CD14-positive monocyte (primary cell): ENCODE data around the gene GRIN2A. TPM values are rescaled to one million over a fixed set of nuclear protein-coding genes. Genes with fewer than 3 reads are reported as not detected.

Experiments used
- DNase-seq, 3 donors: peaks; one replicate each; pipeline ENCODE4 v3.0.0-alpha.2; 2011 to 2022
- H2AFZ ChIP-seq: 2 replicates; pipeline ENCODE4 v1.6.0; 2012; ENCODE audit warnings: mild to moderate bottlenecking, low read depth, low read length, inconsistent platforms; ENCODE audit not compliant: insufficient read depth, poor library complexity, severe bottlenecking
- H3K27ac ChIP-seq, 2 donors: 1 replicate in 1 of 2; 2 replicates in 1 of 2; pipeline ENCODE4 v1.5.1; 2012 to 2013; ENCODE audit warnings: low read length in 2 of 2, control low read depth in 1 of 2, inconsistent platforms in 1 of 2, low read depth in 1 of 2, mild to moderate bottlenecking in 1 of 2
- H3K27me3 ChIP-seq, 2 donors: one replicate each; pipeline versions ENCODE4 v1.6.0 to v1.6.1; 2011 to 2013; ENCODE audit warnings: low read length in 2 of 2; ENCODE audit not compliant: control insufficient read depth in 2 of 2, insufficient read depth in 2 of 2
- H3K36me3 ChIP-seq, 2 donors: replicated peaks in 1 of 2; 1 replicate in 1 of 2; 2 replicates in 1 of 2; pipeline versions ENCODE4 v1.5.1 to v1.6.1; 2012 to 2013; ENCODE audit warnings: low read length in 2 of 2, control low read depth in 1 of 2, inconsistent platforms in 1 of 2, mild to moderate bottlenecking in 1 of 2; ENCODE audit not compliant: insufficient read depth in 2 of 2, control insufficient read depth in 1 of 2
- H3K4me1 ChIP-seq, 2 donors: 1 replicate in 1 of 2; 2 replicates in 1 of 2; pipeline versions ENCODE4 v1.5.1 to v1.6.1; 2012 to 2013; ENCODE audit warnings: low read length in 2 of 2, control low read depth in 1 of 2, inconsistent platforms in 1 of 2, mild to moderate bottlenecking in 1 of 2, moderate library complexity in 1 of 2; ENCODE audit not compliant: insufficient read depth in 2 of 2, control insufficient read depth in 1 of 2
- H3K4me2 ChIP-seq: replicated peaks from 2 replicates; pipeline ENCODE3; 2012; ENCODE audit warnings: low read length, moderate library complexity, mild to moderate bottlenecking; ENCODE audit not compliant: poor library complexity, severe bottlenecking; ENCODE audit errors: extremely low read depth
- H3K4me3 ChIP-seq, 3 experiments: fragments of 200-600 bp in 1 of 3; sonication (generic) in 1 of 3; replicated peaks in 1 of 3; 1 replicate in 2 of 3; 2 replicates in 1 of 3; pipeline ENCODE4 v1.5.1; 2011 to 2013; ENCODE audit warnings: low read length in 3 of 3, mild to moderate bottlenecking in 3 of 3, control low read depth in 2 of 3, low read depth in 2 of 3, inconsistent platforms in 1 of 3, moderate library complexity in 1 of 3
- H3K79me2 ChIP-seq: 2 replicates; pipeline ENCODE4 v1.6.0; 2012; ENCODE audit warnings: mild to moderate bottlenecking, control low read depth, inconsistent platforms, low read length, moderate library complexity; ENCODE audit not compliant: insufficient read depth
- H3K9ac ChIP-seq: 2 replicates; pipeline ENCODE4 v1.6.0; 2017; ENCODE audit warnings: low read length, mild to moderate bottlenecking; ENCODE audit not compliant: insufficient read depth, poor library complexity, severe bottlenecking
- H3K9me3 ChIP-seq, 2 donors: replicated peaks in 1 of 2; 1 replicate in 1 of 2; 2 replicates in 1 of 2; pipeline versions ENCODE4 v1.5.1 to v1.6.1; 2012 to 2013; ENCODE audit warnings: low read length in 2 of 2, control low read depth in 1 of 2; ENCODE audit not compliant: control insufficient read depth in 1 of 2, insufficient read depth in 1 of 2
- H4K20me1 ChIP-seq: 2 replicates; pipeline ENCODE4 v1.6.0; 2012; ENCODE audit warnings: mild to moderate bottlenecking, low read length, control low read depth, moderate library complexity; ENCODE audit not compliant: insufficient read depth
- H3K27ac Mint-ChIP-seq, 7 donors: one replicate each; pipeline ENCODE4 v1.8.0; 2020; ENCODE audit warnings: mild to moderate bottlenecking in 7 of 7, mixed read lengths in 7 of 7, moderate library complexity in 6 of 7, inconsistent platforms in 2 of 7
- H3K27me3 Mint-ChIP-seq, 3 donors: one replicate each; pipeline ENCODE4 v1.8.0; 2021 to 2022; ENCODE audit warnings: low read depth in 3 of 3, mild to moderate bottlenecking in 3 of 3, mixed read lengths in 3 of 3, moderate library complexity in 3 of 3, inconsistent platforms in 1 of 3
- H3K36me3 Mint-ChIP-seq, 2 donors: one replicate each; pipeline ENCODE4 v1.8.0; 2020; ENCODE audit warnings: mixed read lengths in 2 of 2, inconsistent platforms in 1 of 2, mild to moderate bottlenecking in 1 of 2
- H3K4me1 Mint-ChIP-seq: one replicate; pipeline ENCODE4 v1.8.0; 2020; ENCODE audit warnings: mild to moderate bottlenecking, mixed read lengths
- H3K4me3 Mint-ChIP-seq, 2 donors: one replicate each; pipeline ENCODE4 v1.8.0; 2020; ENCODE audit warnings: mild to moderate bottlenecking in 2 of 2, mixed read lengths in 2 of 2, moderate library complexity in 1 of 2
- H3K9me3 Mint-ChIP-seq, 7 donors: one replicate each; pipeline ENCODE4 v1.8.0; 2020 to 2022; ENCODE audit warnings: mixed read lengths in 7 of 7, mild to moderate bottlenecking in 6 of 7, moderate library complexity in 6 of 7, inconsistent platforms in 2 of 7
- CTCF ChIP-seq: fragments of 200-600 bp; IDR thresholded peaks from one replicate; pipeline ENCODE4 v1.8.0; 2022; ENCODE audit warnings: antibody characterized with exemption, mild to moderate bottlenecking
- WGBS: methylation state at CpG from one replicate; pipeline ENCODE4 v1.1.5; 2013; ENCODE audit warnings: missing lambda C conversion rate; ENCODE audit not compliant: insufficient coverage; 5-methylcytosine and 5-hydroxymethylcytosine counted together
- intact Hi-C, 2 donors: fragments of 100-400 bp; cut with micrococcal nuclease; formaldehyde crosslinking; loops; one replicate each; pipeline versions ENCODE4 v1.15.0 to v1.15.1; 2023
- polyA plus RNA-seq, 3 donors: library from polyadenylated mRNA; depleted of rRNA in 1 of 3; unstranded in 2 of 3; stranded (reverse) in 1 of 3; fragments of 300-500 nt in 2 of 3; fragments of >200 nt in 1 of 3; fragmentation: Illumina TruSeq in 2 of 3; gene quantifications; 1 replicate in 2 of 3; 2 replicates in 1 of 3; pipeline ENCODE4 v1.2.3, GENCODE V29; 2012 to 2021

GRIN2A gene
- polyA plus RNA-seq, 3 donors = not detected

DNA sequence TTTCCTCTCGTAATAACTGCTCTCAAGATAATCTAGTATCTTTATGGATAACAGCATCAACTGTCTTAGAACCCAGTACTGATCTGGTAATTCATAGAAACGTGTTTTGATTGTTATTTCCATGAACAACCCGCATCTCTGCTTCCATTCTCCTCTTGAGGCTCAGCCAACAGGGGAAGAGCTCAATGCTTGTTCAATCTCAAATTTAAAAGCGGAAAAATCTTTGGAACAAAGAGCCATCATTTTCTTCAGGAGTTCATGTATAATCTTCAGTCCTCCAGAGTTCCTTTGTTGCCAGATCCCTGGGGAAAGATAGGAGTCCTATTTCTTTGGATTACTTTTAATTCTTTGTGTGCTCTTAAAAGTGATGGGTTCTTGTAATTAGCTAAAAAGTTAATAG is 319.9 kb downstream of the GRIN2A start:
- Histone ChIP-seq H3K27me3 (no peaks in the 10 kb centered on the region), H3K9me3 (no peaks in the 10 kb centered on the region), H3K4me3 (no peak overlapping the region), H2AFZ (no peak overlapping the region), H3K9ac (no peak overlapping the region), H3K4me2 (no peak overlapping the region), H3K27ac (no peak overlapping the region), H3K36me3 (no peaks in the 10 kb centered on the region), H3K4me1 (no peaks in the 10 kb centered on the region), H3K79me2 (no peaks in the 10 kb centered on the region), H4K20me1 (no peaks in the 10 kb centered on the region)
- peaks cover 0 to 5% (median 0%) of the 10 kb centered on the region in 7 donors for H3K9me3 Mint-ChIP-seq
- TF ChIP-seq CTCF = no peak
- no peaks in the 10 kb centered on the region for H3K4me1 Mint-ChIP-seq
- WGBS = 76% methylated on average over 3 of the region's 4 CpGs
- H3K36me3 Mint-ChIP-seq = no peaks in the 10 kb centered on the region
- no peak for DNase-seq
- H3K27ac Mint-ChIP-seq = no peak overlapping the region
- intact Hi-C loops = no loop called here
- no peak overlapping the region for H3K4me3 Mint-ChIP-seq
- no peaks in the 10 kb centered on the region for H3K27me3 Mint-ChIP-seq

GRCh38 chr16:9860876-9861275 is 321.4 kb downstream of the GRIN2A start:
- Histone ChIP-seq H3K9me3 (no peaks in the 10 kb centered on the region), H3K27me3 (no peaks in the 10 kb centered on the region), H3K4me1 (no peaks in the 10 kb centered on the region), H3K4me2 (no peak overlapping the region), H3K27ac (no peak overlapping the region), H2AFZ (no peak overlapping the region), H3K4me3 (no peak overlapping the region), H3K36me3 (no peaks in the 10 kb centered on the region), H3K79me2 (no peaks in the 10 kb centered on the region), H4K20me1 (no peaks in the 10 kb centered on the region), H3K9ac (no peak overlapping the region)
- Mint-ChIP-seq H3K9me3 (peaks cover 0 to 5% (median 0%) of the 10 kb centered on the region in 7 donors), H3K27me3 (no peaks in the 10 kb centered on the region), H3K4me3 (no peak overlapping the region), H3K4me1 (no peaks in the 10 kb centered on the region), H3K27ac (no peak overlapping the region), H3K36me3 (no peaks in the 10 kb centered on the region)
- 100% methylated on average over 1 of the region's 2 CpGs for WGBS
- intact Hi-C loops = no loop called here
- no peak for TF ChIP-seq CTCF
- DNase-seq = no peak
